Measurements from ENCODE around the gene CADPS.
A peak's percentile ranks its signal among the peaks of the same experiment; 100 is the strongest.

Gene CADPS

GRCh38 chr3:62873761-62874710 lies 1.2 kb downstream of the CADPS start:
- peak in 52 of 56 donors; percentile 4 to 87 (median 59) for DNase-seq

GRCh38 chr3:62873451-62873760 lies 1.8 kb downstream of the CADPS start:
- DNase-seq, result peak in 5 of 56 donors; percentile 11 to 46 (median 35)

- no peak for DNase-seq
These were observed 2.9 kb downstream of the CADPS start for GRCh38 chr3:62872318-62872717.

- no peak for DNase-seq
These were observed 4.9 kb downstream of the CADPS start for GRCh38 chr3:62870321-62870720.

- no peak for DNase-seq
These were observed 11.6 kb downstream of the CADPS start for GRCh38 chr3:62863648-62864047.

- DNase-seq, result no peak
These were observed 15.9 kb downstream of the CADPS start for GRCh38 chr3:62859203-62859791.

GRCh38 chr3:62845996-62846395 lies 29.2 kb downstream of the CADPS start:
- no peak for DNase-seq

GRCh38 chr3:62843508-62843907 lies 31.7 kb downstream of the CADPS start:
- no peak for DNase-seq

- DNase-seq, result no peak
These were observed 35.5 kb downstream of the CADPS start for GRCh38 chr3:62839748-62840147.

GRCh38 chr3:62837145-62837787 lies 38.0 kb downstream of the CADPS start:
- DNase-seq, result no peak

- no peak for DNase-seq
These were observed 39.5 kb downstream of the CADPS start for GRCh38 chr3:62835554-62836236.

- DNase-seq, result no peak
These were observed 41.7 kb downstream of the CADPS start for GRCh38 chr3:62833538-62833937.

GRCh38 chr3:62832553-62832952 lies 42.7 kb downstream of the CADPS start:
- DNase-seq, result no peak

- DNase-seq, result no peak
These were observed 44.4 kb downstream of the CADPS start for GRCh38 chr3:62830727-62831322.

GRCh38 chr3:62827550-62827949 lies 47.7 kb downstream of the CADPS start:
- DNase-seq, result no peak

GRCh38 chr3:62824965-62825592 lies 50.1 kb downstream of the CADPS start:
- no peak for DNase-seq

GRCh38 chr3:62823461-62824050 lies 51.7 kb downstream of the CADPS start:
- no peak for DNase-seq

GRCh38 chr3:62822905-62823304 lies 52.3 kb downstream of the CADPS start:
- no peak for DNase-seq

GRCh38 chr3:62818347-62818746 lies 56.9 kb downstream of the CADPS start:
- no peak for DNase-seq

- no peak for DNase-seq
These were observed 57.5 kb downstream of the CADPS start for GRCh38 chr3:62817678-62818077.

- DNase-seq, result no peak
These were observed 59.2 kb downstream of the CADPS start for GRCh38 chr3:62815981-62816380.
